ENCODE results near the gene NECAB2. TPM values are rescaled to one million over a fixed set of nuclear protein-coding genes. Genes with fewer than 3 reads are reported as not detected.

NECAB2 gene
- total RNA-seq, 1 donor from 2014 or later = 0.32 TPM

- Histone ChIP-seq H2AFZ (ENCODE audit: low read depth, low read length) (no peak overlapping the region), H3K4me2 (ENCODE audit: low read length) (no peak overlapping the region), H3K9me3 (ENCODE audit: insufficient read depth, low read depth, low read length) (no peaks in the 10 kb centered on the region), H3K9ac (ENCODE audit: low read length) (no peak overlapping the region), H4K20me1 (ENCODE audit: insufficient read depth, low read length) (peaks cover 7% of the 10 kb centered on the region), H3K79me2 (ENCODE audit: insufficient read depth, low read length) (no peaks in the 10 kb centered on the region), H3K4me3 (ENCODE audit: insufficient read depth, low read depth, low read length) (no peak overlapping the region), H3K4me1 (ENCODE audit: insufficient read depth, low read length) (no peaks in the 10 kb centered on the region), H3K36me3 (ENCODE audit: insufficient read depth, low read length) (no peaks in the 10 kb centered on the region), H3K27ac (ENCODE audit: low read depth, low read length) (no peak overlapping the region), H3K27me3 (ENCODE audit: insufficient read depth, low read length) (no peaks in the 10 kb centered on the region)
- Mint-ChIP-seq H3K27ac (ENCODE audit: unreplicated experiment) (no peak overlapping the region), H3K27me3 (ENCODE audit: low read depth, unreplicated experiment) (peaks cover 20% of the 10 kb centered on the region), H3K4me3 (ENCODE audit: unreplicated experiment) (no peak overlapping the region), H3K36me3 (ENCODE audit: low read depth, unreplicated experiment) (no peaks in the 10 kb centered on the region), H3K4me1 (ENCODE audit: low read depth, unreplicated experiment) (no peaks in the 10 kb centered on the region), H3K9me3 (ENCODE audit: unreplicated experiment) (no peaks in the 10 kb centered on the region)
- no peak for DNase-seq (ENCODE audit: low read depth)
- no peak for FAIRE-seq
- TF ChIP-seq CTCF (IDR thresholded peaks at IDR 0.05; ENCODE audit: insufficient read depth, low read depth, low read length) (no peak), EZH2 (IDR thresholded peaks at IDR 0.05; ENCODE audit: insufficient read depth, low read length) (no peak)
Observed at GRCh38 chr16:83961591-83961990, 6.5 kb upstream of the NECAB2 start.

GRCh38 chr16:83963277-83964119 lies 4.5 kb upstream of the NECAB2 start:
- H3K4me1 ChIP-seq (ENCODE audit: insufficient read depth, low read length) = no peaks in the 10 kb centered on the region
- H3K4me1 Mint-ChIP-seq (ENCODE audit: low read depth, unreplicated experiment) = no peaks in the 10 kb centered on the region
- no peak overlapping the region for H3K4me2 ChIP-seq (ENCODE audit: low read length)
- H3K9ac ChIP-seq (ENCODE audit: low read length) = no peak overlapping the region
- peaks cover 21% of the 10 kb centered on the region for H3K27me3 Mint-ChIP-seq (ENCODE audit: low read depth, unreplicated experiment)
- H3K9me3 ChIP-seq (ENCODE audit: insufficient read depth, low read depth, low read length) = no peaks in the 10 kb centered on the region
- no peak overlapping the region for H3K4me3 Mint-ChIP-seq (ENCODE audit: unreplicated experiment)
- no peak overlapping the region for H3K27ac ChIP-seq (ENCODE audit: low read depth, low read length)
- FAIRE-seq (no peak), DNase-seq (ENCODE audit: low read depth) (no peak)
- H3K27me3 ChIP-seq (ENCODE audit: insufficient read depth, low read length) = no peaks in the 10 kb centered on the region
- no peak overlapping the region for H3K4me3 ChIP-seq (ENCODE audit: insufficient read depth, low read depth, low read length)
- H3K79me2 ChIP-seq (ENCODE audit: insufficient read depth, low read length) = no peaks in the 10 kb centered on the region
- no peak overlapping the region for H3K27ac Mint-ChIP-seq (ENCODE audit: unreplicated experiment)
- H3K36me3 Mint-ChIP-seq (ENCODE audit: low read depth, unreplicated experiment) = no peaks in the 10 kb centered on the region
- H2AFZ ChIP-seq (ENCODE audit: low read depth, low read length) = no peak overlapping the region
- H4K20me1 ChIP-seq (ENCODE audit: insufficient read depth, low read length) = peaks cover 3% of the 10 kb centered on the region
- H3K9me3 Mint-ChIP-seq (ENCODE audit: unreplicated experiment) = no peaks in the 10 kb centered on the region
- TF ChIP-seq CTCF (IDR thresholded peaks at IDR 0.05; ENCODE audit: insufficient read depth, low read depth, low read length) = no peak
- TF ChIP-seq EZH2 (IDR thresholded peaks at IDR 0.05; ENCODE audit: insufficient read depth, low read length) = no peak
- no peaks in the 10 kb centered on the region for H3K36me3 ChIP-seq (ENCODE audit: insufficient read depth, low read length)
